HCT116 (cell line): ENCODE data around the gene ZNF248. TPM values are rescaled to one million over a fixed set of nuclear protein-coding genes. Genes with fewer than 3 reads are reported as not detected.

Experiments
- ATAC-seq: fragments of 200-7000 bp; cut with Tn5 transposase; 2 replicates; pipeline ENCODE4 v1.9.1; 2020; ENCODE audit warnings: mild to moderate bottlenecking, moderate library complexity
- BruUV-seq: library from RNA; stranded (reverse); fragments of 400-500 nt; replicated peaks from 2 replicates; lab custom pipeline; 2021; lab: Mats Ljungman, UMichigan
- CTCF ChIA-PET: fragments of 300-600 bp; sonication (Branson Sonifier 250); formaldehyde crosslinking; loops from one replicate; lab custom pipeline; 2021; ENCODE audit warnings: antibody characterized with exemption; lab: Charles Lee
- POLR2A ChIA-PET: fragments of 300-600, 350-600 bp; sonication (Branson Sonifier 250); formaldehyde crosslinking; loops from one replicate; lab custom pipeline; 2021; ENCODE audit warnings: antibody characterized with exemption; lab: Charles Lee
- RAD21 ChIA-PET, 2 experiments: fragments of 300-600 bp; sonication (Branson Sonifier 250); formaldehyde crosslinking; loops; one replicate each; lab custom pipeline; 2023; ENCODE audit warnings: low total read pairs in 2 of 2; ENCODE audit not compliant: uncharacterized antibody in 2 of 2, unreplicated experiment in 2 of 2, low non-redundant PET in 1 of 2; lab: Charles Lee
- DNase-seq: peaks from one replicate; pipeline ENCODE4 v3.0.0-alpha.2; 2010; ENCODE audit warnings: low read depth, low spot score
- H2AFZ ChIP-seq: fragments of 200-600 bp; shearing (Covaris generic), sonication (generic); 2 replicates; pipeline ENCODE4 v1.6.1; 2017; ENCODE audit warnings: low read depth, mixed run types, mixed read lengths, antibody characterized with exemption, low read length; ENCODE audit not compliant: poor library complexity, severe bottlenecking
- H3K27ac ChIP-seq: 2 replicates; pipeline ENCODE4 v1.5.1; 2012; ENCODE audit warnings: low read depth, low read length
- H3K27me3 ChIP-seq: fragments of 200-600 bp; sonication (generic); 2 replicates; pipeline ENCODE4 v1.6.1; 2016; ENCODE audit warnings: mixed run types, low read length, mixed read lengths; ENCODE audit not compliant: insufficient read depth
- H3K36me3 ChIP-seq, 2 experiments: fragments of 200-500 bp in 1 of 2; fragments of 200-600 bp in 1 of 2; sonication (Bioruptor generic) in 1 of 2; sonication (generic) in 1 of 2; 2 replicates each; pipeline versions ENCODE4 v1.5.1 to v1.6.1; 2014 to 2016; ENCODE audit warnings: low read length in 2 of 2, inconsistent platforms in 1 of 2, mixed read lengths in 1 of 2, mixed run types in 1 of 2; ENCODE audit not compliant: insufficient read depth in 2 of 2, control insufficient read depth in 1 of 2
- H3K4me1 ChIP-seq, 2 experiments: fragments of 200-600 bp in 1 of 2; sonication (generic) in 1 of 2; 2 replicates each; pipeline versions ENCODE4 v1.5.1 to v1.6.1; 2012 to 2017; ENCODE audit warnings: low read length in 2 of 2, inconsistent platforms in 1 of 2, mild to moderate bottlenecking in 1 of 2, mixed read lengths in 1 of 2, mixed run types in 1 of 2, moderate library complexity in 1 of 2; ENCODE audit not compliant: insufficient read depth in 2 of 2, control insufficient read depth in 1 of 2
- H3K4me2 ChIP-seq: fragments of 200-600 bp; sonication (generic); 2 replicates; pipeline ENCODE4 v1.6.1; 2017; ENCODE audit warnings: mixed run types, low read length, mixed read lengths
- H3K4me3 ChIP-seq, 2 experiments: fragments of 200-600 bp in 1 of 2; sonication (generic) in 1 of 2; replicated peaks in 1 of 2; 2 replicates each; pipeline ENCODE4 v1.5.1; 2011 to 2016; ENCODE audit warnings: low read length in 2 of 2, control low read depth in 1 of 2, low read depth in 1 of 2, mild to moderate bottlenecking in 1 of 2, mixed read lengths in 1 of 2, mixed run types in 1 of 2
- H3K79me2 ChIP-seq: fragments of 200-600 bp; sonication (generic); 2 replicates; pipeline ENCODE4 v1.6.1; 2017; ENCODE audit warnings: mild to moderate bottlenecking, mixed run types, low read length, moderate library complexity, mixed read lengths; ENCODE audit not compliant: insufficient read depth
- H3K9ac ChIP-seq: fragments of 200-600 bp; sonication (generic); 2 replicates; pipeline ENCODE4 v1.6.1; 2016; ENCODE audit warnings: low read length, mixed read lengths
- H3K9me2 ChIP-seq: fragments of 200-600 bp; sonication (generic), shearing (Covaris generic); 2 replicates; pipeline ENCODE4 v1.6.1; 2017; ENCODE audit warnings: mixed run types, mild to moderate bottlenecking, moderate library complexity; ENCODE audit not compliant: insufficient read depth
- H3K9me3 ChIP-seq, 2 experiments: fragments of 200-500 bp in 1 of 2; fragments of 200-600 bp in 1 of 2; sonication (Bioruptor generic) in 1 of 2; sonication (generic) in 1 of 2; 2 replicates each; pipeline ENCODE4 v1.6.1; 2014 to 2017; ENCODE audit warnings: low read length in 2 of 2, mixed read lengths in 2 of 2, inconsistent platforms in 1 of 2, low read depth in 1 of 2, mild to moderate bottlenecking in 1 of 2, mixed run types in 1 of 2, moderate library complexity in 1 of 2; ENCODE audit not compliant: control insufficient read depth in 1 of 2, insufficient read depth in 1 of 2
- H4K20me1 ChIP-seq: fragments of 200-600 bp; sonication (generic), shearing (Covaris generic); 2 replicates; pipeline ENCODE4 v1.6.1; 2017; ENCODE audit warnings: mixed run types, mild to moderate bottlenecking, moderate library complexity; ENCODE audit not compliant: insufficient read depth
- CBX3 ChIP-seq: IDR thresholded peaks from 2 replicates; pipeline ENCODE4 v1.6.1; 2012; ENCODE audit warnings: low read depth
- CEBPB ChIP-seq: IDR thresholded peaks from 2 replicates; pipeline ENCODE4 v1.6.1; 2012; ENCODE audit warnings: low read depth
- EGR1 ChIP-seq: IDR thresholded peaks from 2 replicates; pipeline ENCODE4 v1.6.1; 2012; ENCODE audit warnings: low read depth
- ELF1 ChIP-seq: IDR thresholded peaks from 2 replicates; pipeline ENCODE4 v1.6.1; 2012; ENCODE audit warnings: low read depth, borderline replicate concordance
- EZH2phosphoT487 ChIP-seq: fragments of 200-600 bp; IDR thresholded peaks from 2 replicates; pipeline ENCODE4 v1.6.1; 2018; ENCODE audit warnings: antibody characterized with exemption, borderline replicate concordance
- JUND ChIP-seq: IDR thresholded peaks from 2 replicates; pipeline ENCODE4 v1.6.1; 2012
- POLR2A ChIP-seq: IDR thresholded peaks from 2 replicates; pipeline ENCODE4 v1.7.0; 2011; ENCODE audit warnings: borderline replicate concordance; ENCODE audit not compliant: insufficient read depth, insufficient read length; ENCODE audit errors: extremely low read depth
- POLR2AphosphoS5 ChIP-seq: IDR thresholded peaks from 2 replicates; pipeline ENCODE4 v1.6.1; 2011; ENCODE audit warnings: mild to moderate bottlenecking, low read depth, low read length, moderate library complexity
- RAD21 ChIP-seq: IDR thresholded peaks from 2 replicates; pipeline ENCODE4 v1.6.1; 2012; ENCODE audit warnings: low read depth, mild to moderate bottlenecking
- SIN3A ChIP-seq: IDR thresholded peaks from 2 replicates; pipeline ENCODE4 v1.6.1; 2012; ENCODE audit warnings: low read depth
- SRF ChIP-seq: IDR thresholded peaks from 2 replicates; pipeline ENCODE4 v1.6.1; 2012; ENCODE audit warnings: low read depth
- YY1 ChIP-seq: IDR thresholded peaks from 2 replicates; pipeline ENCODE4 v1.6.1; 2011; ENCODE audit warnings: low read length, low read depth, moderate library complexity, mild to moderate bottlenecking; ENCODE audit not compliant: insufficient replicate concordance; ENCODE audit errors: extremely low read depth
- ZFX ChIP-seq: fragments of 450-650 bp; IDR thresholded peaks from 2 replicates; pipeline ENCODE4 v1.6.1; 2017
- ZNF274 ChIP-seq: fragments of 200-500 bp; sonication (Bioruptor generic); IDR thresholded peaks from 2 replicates; pipeline ENCODE4 v1.6.1; 2014; ENCODE audit warnings: mild to moderate bottlenecking, low read depth, low read length, inconsistent platforms
- intact Hi-C: fragments of 100-400 bp; cut with micrococcal nuclease; formaldehyde crosslinking; loops from 2 replicates; pipeline ENCODE4 v1.10.0; 2022
- total RNA-seq: library from RNA; stranded (reverse); gene quantifications from one replicate; pipeline ENCODE4 v1.2.1, GENCODE V29; 2021; ENCODE audit not compliant: unreplicated experiment
- TF ChIP-seq, protein P1 (sequence below): IDR thresholded peaks from 2 replicates; pipeline ENCODE4 v1.6.1; 2012
- TF ChIP-seq, protein P2 (sequence below): IDR thresholded peaks from 2 replicates; pipeline ENCODE4 v1.6.1; 2012
- TF ChIP-seq, protein P3 (sequence below), 3 experiments: fragments of 200-600 bp in 1 of 3; sonication (generic) in 1 of 3; IDR thresholded peaks in 2 of 3; conservative IDR thresholded peaks in 1 of 3; 2 replicates each; pipeline ENCODE4 v1.5.1; 2012 to 2017; ENCODE audit warnings: low read depth in 2 of 3, low read length in 2 of 3, antibody characterized with exemption in 1 of 3, borderline replicate concordance in 1 of 3, control low read depth in 1 of 3, mild to moderate bottlenecking in 1 of 3, mixed read lengths in 1 of 3, mixed run types in 1 of 3, moderate library complexity in 1 of 3; ENCODE audit not compliant: insufficient read depth in 1 of 3

ZNF248 gene
- total RNA-seq, 1 experiment from 2014 or later = 6.2 TPM

DNA sequence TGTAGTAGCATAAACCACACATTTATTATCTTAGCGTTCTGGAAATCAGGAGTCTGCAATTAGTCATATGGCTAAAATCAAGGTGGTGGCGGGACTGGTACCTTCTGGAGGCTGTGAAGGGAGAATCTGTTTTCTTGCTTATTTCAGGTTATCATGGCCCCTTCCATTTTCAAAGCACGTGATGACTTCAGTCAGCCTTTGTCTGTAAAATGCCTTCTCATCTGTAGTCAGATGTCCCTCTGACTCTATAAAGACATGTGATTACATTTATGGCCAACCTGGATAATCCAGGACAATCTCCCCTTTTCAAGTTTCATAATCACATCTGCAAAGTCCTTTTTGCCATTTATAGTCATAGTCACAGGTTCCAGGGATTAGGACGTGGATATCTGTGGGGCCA lies 15.5 kb upstream of the ZNF248 start:
- H3K4me1 ChIP-seq = no peaks in the 10 kb centered on the region
- intact Hi-C loops = no loop called here
- BruUV-seq = no TSS peak
- H3K4me2 ChIP-seq = no peak overlapping the region
- POLR2A ChIA-PET = no interaction called here
- ATAC-seq = no peak
- H4K20me1 ChIP-seq = no peaks in the 10 kb centered on the region
- no peak overlapping the region for H3K4me3 ChIP-seq
- no peak overlapping the region for H3K27ac ChIP-seq
- DNase-seq = no peak
- no peaks in the 10 kb centered on the region for H3K9me3 ChIP-seq
- no peak overlapping the region for H2AFZ ChIP-seq
- H3K27me3 ChIP-seq = no peaks in the 10 kb centered on the region
- no peaks in the 10 kb centered on the region for H3K36me3 ChIP-seq
- H3K79me2 ChIP-seq = no peaks in the 10 kb centered on the region
- TF ChIP-seq RAD21 (no peak), EZH2phosphoT487 (no peak), EGR1 (no peak)
- TF ChIP-seq, all 23 proteins: peak for 0
- Histone ChIP-seq H3K9ac (no peak overlapping the region), H3K9me2 (no peaks in the 10 kb centered on the region)
- ChIA-PET RAD21 (no interaction called here), CTCF (no interaction called here)

DNA sequence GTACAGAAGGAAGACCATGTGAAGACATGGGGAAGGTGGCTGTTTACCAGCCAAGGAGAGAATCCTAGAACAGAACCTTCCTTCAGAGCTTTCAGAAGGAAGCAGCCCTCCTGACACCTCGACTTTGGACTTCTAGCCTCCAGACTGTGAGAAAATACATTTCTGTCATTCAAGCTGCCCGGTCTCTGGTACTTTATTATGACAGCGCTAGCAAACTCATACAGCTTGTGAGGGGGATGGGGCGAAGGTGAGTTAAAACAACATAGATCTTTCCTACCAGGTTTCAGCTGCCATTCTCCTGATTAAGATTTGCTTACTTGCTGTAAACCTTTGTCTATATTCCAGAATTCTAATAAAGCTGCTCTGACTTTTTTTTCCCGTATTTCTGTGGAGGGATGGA lies 14.9 kb upstream of the ZNF248 start:
- intact Hi-C loops = no loop called here
- Histone ChIP-seq H3K4me2 (no peak overlapping the region), H3K36me3 (no peaks in the 10 kb centered on the region), H3K9ac (no peak overlapping the region), H3K27ac (no peak overlapping the region), H3K9me2 (no peaks in the 10 kb centered on the region), H3K27me3 (no peaks in the 10 kb centered on the region), H3K4me1 (no peaks in the 10 kb centered on the region), H2AFZ (no peak overlapping the region), H3K79me2 (no peaks in the 10 kb centered on the region), H4K20me1 (no peaks in the 10 kb centered on the region), H3K4me3 (no peak overlapping the region), H3K9me3 (no peaks in the 10 kb centered on the region)
- ATAC-seq (no peak), DNase-seq (no peak)
- ChIA-PET POLR2A (no interaction called here), RAD21 (no interaction called here), CTCF (no interaction called here)
- no TSS peak for BruUV-seq
- TF ChIP-seq ZNF274 = no peak
- TF ChIP-seq SIN3A = no peak
- TF ChIP-seq POLR2AphosphoS5 = no peak
- TF ChIP-seq ELF1 = no peak
- TF ChIP-seq POLR2A = no peak
- TF ChIP-seq, protein P1, sequence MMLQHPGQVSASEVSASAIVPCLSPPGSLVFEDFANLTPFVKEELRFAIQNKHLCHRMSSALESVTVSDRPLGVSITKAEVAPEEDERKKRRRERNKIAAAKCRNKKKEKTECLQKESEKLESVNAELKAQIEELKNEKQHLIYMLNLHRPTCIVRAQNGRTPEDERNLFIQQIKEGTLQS = no peak
- TF ChIP-seq EGR1 = no peak
- TF ChIP-seq, protein P2, sequence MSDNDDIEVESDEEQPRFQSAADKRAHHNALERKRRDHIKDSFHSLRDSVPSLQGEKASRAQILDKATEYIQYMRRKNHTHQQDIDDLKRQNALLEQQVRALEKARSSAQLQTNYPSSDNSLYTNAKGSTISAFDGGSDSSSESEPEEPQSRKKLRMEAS = no peak
- TF ChIP-seq YY1 = no peak
- TF ChIP-seq RAD21 = no peak
- TF ChIP-seq, protein P3, sequence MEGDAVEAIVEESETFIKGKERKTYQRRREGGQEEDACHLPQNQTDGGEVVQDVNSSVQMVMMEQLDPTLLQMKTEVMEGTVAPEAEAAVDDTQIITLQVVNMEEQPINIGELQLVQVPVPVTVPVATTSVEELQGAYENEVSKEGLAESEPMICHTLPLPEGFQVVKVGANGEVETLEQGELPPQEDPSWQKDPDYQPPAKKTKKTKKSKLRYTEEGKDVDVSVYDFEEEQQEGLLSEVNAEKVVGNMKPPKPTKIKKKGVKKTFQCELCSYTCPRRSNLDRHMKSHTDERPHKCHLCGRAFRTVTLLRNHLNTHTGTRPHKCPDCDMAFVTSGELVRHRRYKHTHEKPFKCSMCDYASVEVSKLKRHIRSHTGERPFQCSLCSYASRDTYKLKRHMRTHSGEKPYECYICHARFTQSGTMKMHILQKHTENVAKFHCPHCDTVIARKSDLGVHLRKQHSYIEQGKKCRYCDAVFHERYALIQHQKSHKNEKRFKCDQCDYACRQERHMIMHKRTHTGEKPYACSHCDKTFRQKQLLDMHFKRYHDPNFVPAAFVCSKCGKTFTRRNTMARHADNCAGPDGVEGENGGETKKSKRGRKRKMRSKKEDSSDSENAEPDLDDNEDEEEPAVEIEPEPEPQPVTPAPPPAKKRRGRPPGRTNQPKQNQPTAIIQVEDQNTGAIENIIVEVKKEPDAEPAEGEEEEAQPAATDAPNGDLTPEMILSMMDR (IDR thresholded peaks at IDR 0.05 in 2 of 3, conservative IDR thresholded peaks at IDR 0.05 in 1 of 3; ENCODE audit: borderline replicate concordance in 1 of 3, insufficient read depth in 1 of 3, low read depth in 2 of 3, low read length in 2 of 3) = no peak
- TF ChIP-seq CBX3 = no peak
- TF ChIP-seq CEBPB = no peak
- TF ChIP-seq JUND = no peak
- TF ChIP-seq SRF = no peak
- TF ChIP-seq EZH2phosphoT487 = no peak
- no peak for TF ChIP-seq ZFX
